Liver (tissue), 9 donors: ENCODE results near the gene IL36B. TPM values are rescaled to one million over a fixed set of nuclear protein-coding genes. Genes with fewer than 3 reads are reported as not detected.

Experiments used
- DNase-seq: peaks from one replicate; pipeline ENCODE4 v3.0.0-alpha.2; 2017; ENCODE audit warnings: low spot score
- H3K27ac ChIP-seq, 2 donors: one replicate each; pipeline ENCODE4 v1.7.0; 2013; ENCODE audit warnings: inconsistent platforms in 2 of 2, low read length in 2 of 2, control low read depth in 1 of 2, low read depth in 1 of 2, mild to moderate bottlenecking in 1 of 2
- H3K27me3 ChIP-seq, 4 donors: one replicate each; pipeline versions ENCODE4 v1.6.1 to v1.7.0; 2013; ENCODE audit warnings: low read length in 3 of 4, inconsistent platforms in 1 of 4, mild to moderate bottlenecking in 1 of 4, moderate library complexity in 1 of 4; ENCODE audit not compliant: control insufficient read depth in 4 of 4, insufficient read depth in 4 of 4
- H3K36me3 ChIP-seq, 4 donors: one replicate each; pipeline versions ENCODE4 v1.6.1 to v1.7.0; 2013; ENCODE audit warnings: low read length in 3 of 4, mild to moderate bottlenecking in 3 of 4, low read depth in 1 of 4, moderate library complexity in 1 of 4; ENCODE audit not compliant: control insufficient read depth in 4 of 4, insufficient read depth in 3 of 4
- H3K4me1 ChIP-seq, 4 donors: one replicate each; pipeline versions ENCODE4 v1.6.1 to v1.7.0; 2013; ENCODE audit warnings: low read length in 3 of 4, mild to moderate bottlenecking in 3 of 4, moderate library complexity in 1 of 4; ENCODE audit not compliant: control insufficient read depth in 4 of 4, insufficient read depth in 4 of 4
- H3K4me3 ChIP-seq, 3 donors: one replicate each; pipeline versions ENCODE4 v1.6.1 to v1.7.0; 2013; ENCODE audit warnings: low read length in 3 of 3, control low read depth in 1 of 3, low read depth in 1 of 3, mild to moderate bottlenecking in 1 of 3
- H3K9ac ChIP-seq, 2 donors: one replicate each; pipeline ENCODE4 v1.7.0; 2013; ENCODE audit warnings: low read length in 2 of 2, mild to moderate bottlenecking in 2 of 2, moderate library complexity in 2 of 2, control low read depth in 1 of 2, low read depth in 1 of 2
- H3K9me3 ChIP-seq, 4 donors: one replicate each; pipeline versions ENCODE4 v1.6.1 to v1.7.0; 2013; ENCODE audit warnings: low read length in 3 of 4; ENCODE audit not compliant: control insufficient read depth in 4 of 4
- EGR1 ChIP-seq, 2 donors: IDR thresholded peaks; 2 replicates each; pipeline ENCODE4 v1.6.1; 2016 to 2018; ENCODE audit warnings: antibody characterized with exemption in 2 of 2, low read depth in 2 of 2
- HNF4G ChIP-seq: IDR thresholded peaks from 2 replicates; pipeline ENCODE4 v1.6.1; 2016; ENCODE audit warnings: antibody characterized with exemption
- JUND ChIP-seq, 2 donors: IDR thresholded peaks; 2 replicates each; pipeline ENCODE4 v1.6.1; 2016; ENCODE audit warnings: antibody characterized with exemption in 2 of 2
- NR2F2 ChIP-seq: IDR thresholded peaks from 2 replicates; pipeline ENCODE4 v1.6.1; 2016; ENCODE audit warnings: antibody characterized with exemption
- RAD21 ChIP-seq, 2 donors: IDR thresholded peaks; 2 replicates each; pipeline ENCODE4 v1.6.1; 2016; ENCODE audit warnings: antibody characterized with exemption in 2 of 2, mild to moderate bottlenecking in 2 of 2
- RXRA ChIP-seq, 2 donors: IDR thresholded peaks; 2 replicates each; pipeline ENCODE4 v1.6.1; 2017 to 2018; ENCODE audit warnings: antibody characterized with exemption in 2 of 2, mild to moderate bottlenecking in 1 of 2
- WGBS: extraction: QIAGEN DNeasy Blood & Tissue Kit; methylation state at CpG from one replicate; pipeline ENCODE4 v1.1.7; 2013; 5-methylcytosine and 5-hydroxymethylcytosine counted together
- polyA plus RNA-seq, 2 donors: library from polyadenylated mRNA; stranded (reverse) in 1 of 2; unstranded in 1 of 2; fragments of 200-250 nt in 1 of 2; fragments of >200 nt in 1 of 2; fragmentation: Nextera tagmentation in 1 of 2; extraction: Ambion mirVana in 1 of 2; gene quantifications; one replicate each; pipeline versions ENCODE4 v1.2.1 to v1.2.3, GENCODE V29; 2013 to 2015
- total RNA-seq, 2 donors: library from RNA; depleted of rRNA; stranded (reverse); fragments of >200 nt; gene quantifications; one replicate each; pipeline ENCODE4 v1.2.3, GENCODE V29; 2014
- TF ChIP-seq, protein P1 (sequence below): IDR thresholded peaks from 2 replicates; pipeline ENCODE4 v1.6.1; 2016; ENCODE audit warnings: antibody characterized with exemption
- TF ChIP-seq, protein P2 (sequence below): IDR thresholded peaks from 2 replicates; pipeline ENCODE4 v1.6.1; 2016; ENCODE audit warnings: antibody characterized with exemption, mild to moderate bottlenecking
- TF ChIP-seq, protein P3 (sequence below): IDR thresholded peaks from 2 replicates; pipeline ENCODE4 v1.6.1; 2016; ENCODE audit warnings: antibody characterized with exemption
- donor health status: healthy.
- donor health status: healthy.
- donor health status: healthy.
- donor health status: healthy.
- donor health status: healthy.

IL36B gene
- total and polyA plus RNA-seq, 4 donors: not detected

DNA sequence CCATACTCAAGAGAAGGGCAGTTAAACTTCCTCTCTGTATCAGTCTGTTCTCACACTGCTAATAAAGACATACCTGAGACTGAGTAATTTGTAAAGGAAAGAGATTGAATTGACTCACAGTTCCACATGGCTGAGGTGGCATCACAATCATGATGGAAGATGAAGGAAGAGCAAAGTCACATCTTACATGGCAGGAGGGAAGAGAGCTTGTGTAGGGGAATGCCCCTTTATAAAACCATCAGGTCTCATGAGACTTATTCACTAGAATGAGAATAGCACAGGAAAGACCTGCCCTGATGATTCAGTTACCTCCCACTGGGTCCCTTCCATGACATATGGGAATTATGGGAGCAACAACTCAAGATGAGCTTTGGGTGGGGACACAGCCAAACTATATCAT is 1.4 kb upstream of the IL36B start:
- TF ChIP-seq, protein P1, sequence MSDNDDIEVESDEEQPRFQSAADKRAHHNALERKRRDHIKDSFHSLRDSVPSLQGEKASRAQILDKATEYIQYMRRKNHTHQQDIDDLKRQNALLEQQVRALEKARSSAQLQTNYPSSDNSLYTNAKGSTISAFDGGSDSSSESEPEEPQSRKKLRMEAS: no peak
- TF ChIP-seq, protein P2, sequence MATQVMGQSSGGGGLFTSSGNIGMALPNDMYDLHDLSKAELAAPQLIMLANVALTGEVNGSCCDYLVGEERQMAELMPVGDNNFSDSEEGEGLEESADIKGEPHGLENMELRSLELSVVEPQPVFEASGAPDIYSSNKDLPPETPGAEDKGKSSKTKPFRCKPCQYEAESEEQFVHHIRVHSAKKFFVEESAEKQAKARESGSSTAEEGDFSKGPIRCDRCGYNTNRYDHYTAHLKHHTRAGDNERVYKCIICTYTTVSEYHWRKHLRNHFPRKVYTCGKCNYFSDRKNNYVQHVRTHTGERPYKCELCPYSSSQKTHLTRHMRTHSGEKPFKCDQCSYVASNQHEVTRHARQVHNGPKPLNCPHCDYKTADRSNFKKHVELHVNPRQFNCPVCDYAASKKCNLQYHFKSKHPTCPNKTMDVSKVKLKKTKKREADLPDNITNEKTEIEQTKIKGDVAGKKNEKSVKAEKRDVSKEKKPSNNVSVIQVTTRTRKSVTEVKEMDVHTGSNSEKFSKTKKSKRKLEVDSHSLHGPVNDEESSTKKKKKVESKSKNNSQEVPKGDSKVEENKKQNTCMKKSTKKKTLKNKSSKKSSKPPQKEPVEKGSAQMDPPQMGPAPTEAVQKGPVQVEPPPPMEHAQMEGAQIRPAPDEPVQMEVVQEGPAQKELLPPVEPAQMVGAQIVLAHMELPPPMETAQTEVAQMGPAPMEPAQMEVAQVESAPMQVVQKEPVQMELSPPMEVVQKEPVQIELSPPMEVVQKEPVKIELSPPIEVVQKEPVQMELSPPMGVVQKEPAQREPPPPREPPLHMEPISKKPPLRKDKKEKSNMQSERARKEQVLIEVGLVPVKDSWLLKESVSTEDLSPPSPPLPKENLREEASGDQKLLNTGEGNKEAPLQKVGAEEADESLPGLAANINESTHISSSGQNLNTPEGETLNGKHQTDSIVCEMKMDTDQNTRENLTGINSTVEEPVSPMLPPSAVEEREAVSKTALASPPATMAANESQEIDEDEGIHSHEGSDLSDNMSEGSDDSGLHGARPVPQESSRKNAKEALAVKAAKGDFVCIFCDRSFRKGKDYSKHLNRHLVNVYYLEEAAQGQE: no peak
- TF ChIP-seq HNF4G: no peak
- no peak for TF ChIP-seq RXRA (IDR thresholded peaks at IDR 0.05)
- TF ChIP-seq, protein P3, sequence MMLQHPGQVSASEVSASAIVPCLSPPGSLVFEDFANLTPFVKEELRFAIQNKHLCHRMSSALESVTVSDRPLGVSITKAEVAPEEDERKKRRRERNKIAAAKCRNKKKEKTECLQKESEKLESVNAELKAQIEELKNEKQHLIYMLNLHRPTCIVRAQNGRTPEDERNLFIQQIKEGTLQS: no peak
- TF ChIP-seq EGR1 (IDR thresholded peaks at IDR 0.05; ENCODE audit: low read depth in 2 of 2): no peak
- no peak overlapping the region for H3K9ac ChIP-seq
- no peaks in the 10 kb centered on the region for H3K4me1 ChIP-seq
- no peak for DNase-seq
- H3K4me3 ChIP-seq: no peak overlapping the region
- H3K27me3 ChIP-seq: no peaks in the 10 kb centered on the region
- H3K9me3 ChIP-seq: peaks cover 0 to 3% (median under 1%) of the 10 kb centered on the region in 4 donors
- no peaks in the 10 kb centered on the region for H3K36me3 ChIP-seq
- no peak overlapping the region for H3K27ac ChIP-seq

DNA sequence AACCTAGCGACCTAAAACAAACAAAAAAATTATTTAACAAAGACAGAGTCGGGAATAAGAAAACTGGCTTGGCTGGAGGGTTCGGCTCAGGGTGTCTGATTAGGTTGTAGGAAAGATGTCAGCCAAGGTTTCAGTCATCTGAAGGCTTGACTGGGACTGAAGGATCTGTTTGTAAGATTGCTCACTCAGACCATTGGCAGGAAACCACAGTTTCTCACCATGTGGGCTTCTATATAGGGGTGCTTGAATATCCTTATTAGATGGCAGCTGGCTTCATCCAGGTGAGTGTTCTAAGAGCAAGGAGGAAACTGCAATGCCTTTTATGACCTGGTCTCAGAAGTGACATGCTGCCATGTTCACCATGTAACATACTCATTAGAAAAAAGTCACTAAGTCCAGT is 999 bp upstream of the IL36B start:
- H3K9me3 ChIP-seq: peaks cover 0 to 3% (median under 1%) of the 10 kb centered on the region in 4 donors
- H3K4me1 ChIP-seq: no peaks in the 10 kb centered on the region
- no peak overlapping the region for H3K4me3 ChIP-seq
- no peaks in the 10 kb centered on the region for H3K36me3 ChIP-seq
- WGBS: 82% methylated on average over 3 of the region's 3 CpGs
- H3K27me3 ChIP-seq: no peaks in the 10 kb centered on the region
- H3K9ac ChIP-seq: no peak overlapping the region
- TF ChIP-seq JUND (IDR thresholded peaks at IDR 0.05): no peak
- DNase-seq: no peak
- no peak overlapping the region for H3K27ac ChIP-seq

DNA sequence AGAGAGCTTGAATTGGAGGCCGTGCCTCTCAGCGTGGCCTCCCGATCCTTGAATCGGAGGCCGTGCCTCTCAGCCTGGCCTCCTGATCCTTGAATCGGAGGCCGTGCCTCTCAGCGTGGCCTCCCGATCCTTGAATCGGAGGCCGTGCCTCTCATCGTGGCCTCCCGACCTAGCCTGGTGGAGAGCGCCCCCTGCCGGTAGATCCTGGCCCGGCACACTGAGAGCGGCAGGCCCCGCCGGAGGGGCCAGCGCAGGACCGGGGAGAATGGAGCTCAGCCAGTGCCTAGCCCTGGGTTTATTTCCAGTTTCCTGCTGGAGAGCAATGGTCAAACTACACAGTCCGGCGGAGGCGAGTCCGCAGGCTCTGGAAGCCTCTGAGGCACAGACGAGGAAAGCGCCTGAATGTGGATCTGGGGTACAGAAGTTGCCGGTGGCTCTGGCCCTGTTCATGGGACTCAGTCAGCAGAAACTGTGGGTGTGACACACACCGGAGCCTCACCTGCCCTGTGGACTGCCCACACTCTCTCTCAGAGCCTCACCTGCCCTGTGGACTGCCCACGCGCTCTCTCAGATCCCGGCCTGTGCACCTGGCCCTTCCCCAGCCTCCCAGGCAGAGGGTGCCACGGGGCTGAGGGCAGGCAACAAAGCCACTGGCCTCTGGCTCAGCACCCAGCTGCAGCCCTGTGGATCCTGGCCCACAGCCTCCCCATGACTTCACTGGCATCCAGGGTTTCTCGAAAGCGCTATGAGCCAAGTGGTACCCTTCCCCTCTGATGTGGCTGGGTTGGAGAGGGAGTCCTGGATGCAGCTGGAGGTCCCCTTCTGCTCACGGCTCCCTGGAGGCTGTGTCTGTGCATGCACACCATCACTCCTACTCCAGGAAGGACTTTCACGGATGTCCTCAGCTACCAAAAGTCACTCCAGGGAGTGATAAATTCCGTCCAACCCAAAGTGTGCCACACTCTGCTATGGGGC is 1.5 kb downstream of the IL36B start:
- H3K4me1 ChIP-seq: no peaks in the 10 kb centered on the region
- WGBS: 94% methylated on average over 38 of the region's 38 CpGs
- H3K36me3 ChIP-seq: no peaks in the 10 kb centered on the region
- no peak for TF ChIP-seq NR2F2
- no peak for TF ChIP-seq EGR1 (IDR thresholded peaks at IDR 0.05; ENCODE audit: low read depth in 2 of 2)
- no peak for TF ChIP-seq RAD21 (IDR thresholded peaks at IDR 0.05)
- no peak overlapping the region for H3K27ac ChIP-seq
- H3K4me3 ChIP-seq: no peak overlapping the region
- DNase-seq: no peak
- H3K9me3 ChIP-seq: peaks cover 0 to 1% (median under 1%) of the 10 kb centered on the region in 4 donors
- no peak overlapping the region for H3K9ac ChIP-seq
- H3K27me3 ChIP-seq: no peaks in the 10 kb centered on the region
